NCI-H1694 treated with DMSO at 0.1 percent for 48 hours (cell line): ENCODE measurements around the gene JUN.

Source experiments
- DNase-seq: peaks from one replicate; lab custom pipeline; 2025; lab: John Stamatoyannopoulos, UW

The JUN gene

DNA sequence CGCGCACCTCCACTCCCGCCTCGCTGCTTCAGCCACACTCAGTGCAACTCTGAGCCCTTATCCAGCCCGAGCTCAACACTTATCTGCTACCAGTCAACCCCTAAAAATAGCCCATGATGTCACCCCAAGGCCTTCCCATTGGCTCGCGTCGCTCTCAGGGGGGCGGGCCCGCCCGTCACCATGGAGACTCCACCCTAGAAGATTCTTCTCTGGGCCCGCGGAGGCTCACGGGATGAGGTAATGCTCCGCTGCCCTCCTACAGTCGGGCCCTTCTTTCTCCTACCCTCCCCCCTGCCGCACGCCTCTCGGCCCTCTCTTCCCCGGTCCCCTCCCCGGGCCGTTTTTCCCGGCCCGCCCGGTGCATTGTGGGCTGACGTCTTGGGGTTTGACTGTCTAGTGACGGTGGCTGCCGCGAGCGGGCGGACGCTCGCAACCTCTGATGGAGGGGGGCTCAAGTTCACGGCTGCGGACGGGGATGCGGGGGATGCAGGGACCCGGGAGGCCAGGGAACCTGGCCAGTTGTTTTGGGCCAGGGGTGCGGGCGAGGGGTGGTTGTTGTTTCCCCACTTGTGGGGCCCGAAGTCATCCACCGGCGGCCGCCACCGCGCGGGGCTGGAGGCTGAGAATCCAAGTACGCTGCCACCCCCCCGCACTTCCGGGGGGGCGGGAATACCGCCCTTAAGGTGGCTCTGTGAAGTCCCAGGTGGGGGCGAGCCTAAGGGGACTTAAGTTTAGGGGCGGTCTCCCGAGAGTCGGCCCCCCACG is at the start of gene JUN:
TSS of gene JUN (minus strand) at position 55 of the 765 bp plus-strand sequence. CDS start 977 bp downstream, outside the sequence.
- DNase-seq = peak; percentile 99

DNA sequence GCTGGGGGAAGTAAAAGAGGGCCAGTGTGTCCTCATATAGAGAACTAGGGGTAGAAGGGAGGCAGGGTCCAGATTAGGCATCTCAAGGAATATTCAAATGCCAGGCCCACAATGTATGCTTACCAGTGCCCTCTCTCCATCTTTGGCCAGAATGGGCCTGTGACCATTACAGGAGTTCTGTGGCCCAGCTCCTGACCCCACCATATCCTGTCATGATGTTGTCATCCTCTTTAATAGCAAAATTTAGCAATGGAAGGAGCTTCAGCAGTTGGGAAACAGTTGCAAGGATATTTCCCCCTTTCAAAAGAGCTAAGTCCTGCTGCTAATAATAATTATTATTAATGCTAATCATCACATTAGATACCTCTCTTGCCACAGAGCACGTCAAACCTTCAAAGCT is 49.3 kb upstream of the JUN start:
- DNase-seq = no peak

DNA sequence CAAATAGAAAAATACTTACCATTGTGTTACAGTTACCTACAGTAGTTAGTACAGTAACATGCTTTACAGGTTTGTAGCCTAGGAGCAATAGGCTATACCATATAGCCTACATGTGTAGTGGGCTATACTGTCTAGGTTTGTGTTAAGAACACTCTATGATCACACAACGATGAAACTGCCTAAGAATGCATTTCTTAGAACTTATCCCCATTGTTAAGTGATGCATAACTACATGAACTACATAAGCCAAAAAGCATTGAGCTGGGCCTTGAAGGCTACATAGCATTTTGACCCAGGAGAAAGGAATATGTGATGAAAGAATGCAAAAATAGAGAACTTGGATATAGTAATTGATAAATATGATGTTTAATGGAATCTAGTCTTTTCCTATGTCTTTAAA is 46.4 kb upstream of the JUN start:
- DNase-seq = no peak

DNA sequence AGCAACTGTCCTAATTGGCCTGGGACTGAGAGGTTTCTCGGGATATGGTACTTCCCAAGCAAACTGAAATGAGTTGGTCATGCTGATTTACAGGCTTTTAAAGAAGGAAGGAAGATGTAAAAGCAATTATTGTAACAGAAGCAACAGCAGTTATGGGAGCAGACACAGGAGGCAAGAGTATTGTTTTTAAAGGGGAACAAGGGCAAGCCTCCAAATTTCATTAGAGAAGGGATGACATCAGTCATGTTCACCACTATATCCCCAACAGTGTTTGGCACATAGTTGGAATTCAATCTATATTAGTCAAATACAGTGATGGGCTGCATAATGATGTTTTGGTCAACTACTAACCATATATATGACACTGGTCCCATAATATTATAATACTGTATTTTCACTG is 46.0 kb upstream of the JUN start:
- DNase-seq = no peak

DNA sequence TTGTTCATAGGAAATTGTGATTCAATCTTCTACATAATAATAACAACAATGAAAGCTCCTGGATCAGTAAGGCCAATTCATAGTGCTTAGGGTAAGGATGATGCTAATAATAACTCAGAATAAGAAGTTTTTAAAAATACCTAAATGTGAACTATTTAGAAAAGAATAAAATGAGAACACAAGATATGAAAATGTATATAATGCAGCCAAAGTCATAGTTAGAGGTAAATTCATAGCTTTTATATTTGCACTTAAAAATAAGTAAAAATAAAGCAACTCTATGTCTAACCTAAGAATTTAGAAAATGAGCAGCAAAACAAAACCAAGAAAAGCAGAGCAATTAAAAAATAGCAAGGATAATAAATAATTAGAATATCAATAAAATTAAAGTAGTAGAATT is 43.5 kb upstream of the JUN start:
- no peak for DNase-seq

DNA sequence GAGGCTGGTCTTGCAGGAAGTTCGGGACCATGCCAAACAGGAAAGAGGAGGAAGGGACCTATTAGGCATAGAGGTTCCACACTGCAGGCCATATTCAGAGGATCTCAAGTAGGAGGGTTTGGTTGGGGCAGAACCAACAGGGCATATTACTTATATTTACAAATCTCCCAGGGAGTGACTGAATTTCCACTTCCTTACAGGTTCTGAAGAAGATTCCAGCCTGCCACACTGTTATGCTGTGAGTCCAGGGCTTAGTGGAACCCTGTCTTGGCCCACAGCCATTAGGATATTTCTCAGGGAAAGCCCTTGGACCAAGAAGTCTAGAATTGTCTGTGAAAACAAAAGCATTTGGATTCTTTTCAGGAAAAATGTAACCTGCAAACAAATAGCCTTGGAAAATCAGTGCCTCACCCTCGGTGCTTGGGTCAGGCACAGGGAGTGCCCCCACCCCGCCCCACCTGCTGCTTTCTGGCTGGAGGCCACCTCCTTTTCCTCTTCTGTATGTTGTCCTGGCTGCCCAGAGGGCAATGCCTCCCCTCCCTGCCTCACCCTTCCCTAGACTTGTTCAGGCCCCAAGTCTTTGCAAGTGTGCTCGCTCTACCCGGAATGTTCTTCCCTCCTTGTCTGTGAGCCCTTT is 41.0 kb upstream of the JUN start:
- no peak for DNase-seq

DNA sequence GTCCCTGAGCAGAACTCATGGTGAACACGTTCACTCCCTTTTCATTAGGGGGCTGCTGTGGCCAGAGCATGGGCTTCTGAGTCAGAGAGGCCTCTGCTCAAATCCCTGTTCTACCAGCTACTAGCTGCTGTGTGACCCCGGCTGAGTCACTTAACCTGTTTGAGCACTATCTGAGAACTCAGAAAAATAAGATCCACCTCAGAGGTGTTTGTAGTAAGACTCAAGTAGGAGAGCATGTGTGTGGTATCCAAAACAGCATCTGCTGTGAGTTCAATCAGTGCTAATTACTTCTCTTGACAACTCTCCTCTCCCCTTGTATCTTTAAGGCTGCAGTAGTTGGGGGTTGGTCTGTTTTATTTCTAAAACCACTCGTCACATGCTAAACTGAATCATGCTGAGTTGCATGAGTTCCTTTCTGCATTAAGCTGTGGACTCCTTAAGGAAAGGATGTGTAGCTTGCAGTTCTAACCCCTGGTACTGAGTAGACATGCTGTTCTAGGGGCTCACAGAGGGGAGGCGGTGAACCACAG is 39.7 kb upstream of the JUN start:
- DNase-seq = no peak

DNA sequence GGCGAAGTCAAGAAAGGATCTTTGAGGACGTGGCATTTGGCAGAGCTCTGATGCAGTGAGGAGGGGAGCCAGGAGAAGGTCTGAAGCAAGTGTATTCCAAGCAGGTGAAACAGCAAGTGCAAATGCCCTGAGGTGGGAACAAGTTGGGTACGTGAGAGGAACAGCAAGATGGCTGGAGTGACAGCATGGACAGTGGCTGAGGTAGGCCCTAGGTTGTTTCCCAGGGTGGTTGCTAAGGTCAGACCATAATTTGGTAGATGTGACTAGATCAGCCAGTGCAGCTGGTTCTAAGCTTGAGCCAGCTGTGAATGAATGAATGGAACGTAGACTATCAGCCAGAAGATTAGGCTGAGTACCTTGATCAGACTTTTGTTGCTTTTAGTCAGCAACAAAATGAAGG is 37.5 kb upstream of the JUN start:
- no peak for DNase-seq

DNA sequence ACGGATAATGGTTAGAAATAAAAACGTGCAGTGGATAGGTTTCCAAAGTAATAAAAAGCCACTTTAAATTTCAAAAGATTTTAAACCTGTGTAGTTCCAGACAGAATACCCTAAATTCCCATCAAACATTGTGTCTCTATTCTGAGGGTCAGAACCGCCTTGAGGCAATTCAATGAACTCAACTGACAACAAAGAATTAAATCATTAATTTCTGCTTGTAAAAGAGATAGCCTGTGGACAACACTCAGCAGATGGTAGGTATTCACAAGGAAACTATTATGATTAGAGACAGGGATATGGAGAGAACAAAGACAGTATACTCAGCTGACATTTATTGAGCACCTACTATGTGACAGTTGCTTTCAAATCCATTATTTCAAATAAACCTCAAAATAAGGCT is 35.1 kb upstream of the JUN start:
- DNase-seq = no peak

DNA sequence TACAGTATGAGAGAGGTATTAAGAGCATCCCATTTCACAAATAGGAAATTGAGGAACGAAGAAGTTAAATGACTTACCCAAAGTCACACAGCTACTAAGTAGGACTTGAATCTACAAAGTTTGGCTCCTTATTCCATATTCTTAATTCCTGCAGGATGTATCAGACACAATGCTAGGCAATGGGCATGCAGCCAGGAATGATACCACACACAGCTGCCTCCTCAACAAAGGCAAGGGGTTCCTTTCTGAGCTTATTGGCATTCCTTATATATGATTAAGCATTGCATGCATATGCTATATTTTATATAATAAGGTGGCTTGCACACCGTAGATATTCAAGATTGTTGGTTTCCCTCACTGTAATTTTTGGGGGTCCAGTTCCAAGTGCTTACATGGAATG is 34.2 kb upstream of the JUN start:
- peak; percentile 16 for DNase-seq

DNA sequence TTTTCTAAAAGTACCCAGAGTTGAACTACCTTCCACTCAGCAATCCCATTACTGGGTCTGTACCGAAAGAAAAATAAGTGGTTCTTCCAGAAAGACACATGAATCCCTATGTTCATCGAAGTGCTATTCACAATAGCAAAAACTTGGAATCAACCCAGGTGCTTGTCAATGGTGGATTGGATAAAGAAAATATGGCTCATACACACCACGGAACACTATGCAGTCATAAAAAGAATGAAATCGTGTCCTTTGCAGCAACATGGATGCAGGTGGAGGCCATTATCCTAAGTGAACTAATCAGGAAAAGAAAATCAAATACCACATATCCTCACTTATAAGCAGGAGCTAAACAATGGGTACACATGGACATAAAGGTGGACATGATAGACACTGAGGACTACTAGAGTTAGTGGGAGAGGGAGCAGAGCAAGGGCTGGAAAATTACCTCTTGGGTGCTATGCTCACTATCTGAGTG is 32.9 kb upstream of the JUN start:
- DNase-seq = peak; percentile 21

DNA sequence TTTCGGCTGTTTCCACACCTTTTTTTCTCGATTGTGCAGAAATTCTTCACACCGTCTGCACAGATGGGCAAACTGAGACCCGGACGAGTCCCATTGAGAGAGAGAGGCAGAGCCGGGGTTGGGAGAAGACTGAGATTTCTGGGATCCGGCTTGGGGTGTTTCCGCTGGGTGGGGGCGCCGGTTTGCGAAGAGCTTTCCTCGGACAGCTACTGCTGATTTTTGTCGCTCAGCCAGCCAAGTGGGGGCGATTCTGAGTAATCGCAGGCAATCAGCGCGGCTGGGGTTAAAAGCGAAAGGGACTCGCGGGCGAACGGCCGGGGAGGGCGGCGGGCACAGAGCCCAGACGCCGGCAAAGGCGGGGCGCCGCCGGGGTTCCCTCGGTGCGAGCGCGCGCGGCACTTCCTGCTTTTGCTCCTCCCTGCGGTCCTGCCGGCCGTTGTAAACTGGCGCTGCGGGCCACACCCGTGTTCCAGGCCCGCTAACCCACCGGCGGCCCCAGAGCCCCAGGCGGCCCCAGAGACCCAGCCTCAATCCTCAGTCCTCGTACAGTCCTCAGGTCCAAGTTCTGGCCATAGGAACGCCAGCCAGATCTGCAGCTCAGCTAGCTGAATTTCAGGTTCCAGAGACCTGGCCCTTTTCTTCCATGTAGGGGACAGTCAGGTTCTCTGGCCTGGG is 32.4 kb upstream of the JUN start:
- peak; percentile 63 for DNase-seq

DNA sequence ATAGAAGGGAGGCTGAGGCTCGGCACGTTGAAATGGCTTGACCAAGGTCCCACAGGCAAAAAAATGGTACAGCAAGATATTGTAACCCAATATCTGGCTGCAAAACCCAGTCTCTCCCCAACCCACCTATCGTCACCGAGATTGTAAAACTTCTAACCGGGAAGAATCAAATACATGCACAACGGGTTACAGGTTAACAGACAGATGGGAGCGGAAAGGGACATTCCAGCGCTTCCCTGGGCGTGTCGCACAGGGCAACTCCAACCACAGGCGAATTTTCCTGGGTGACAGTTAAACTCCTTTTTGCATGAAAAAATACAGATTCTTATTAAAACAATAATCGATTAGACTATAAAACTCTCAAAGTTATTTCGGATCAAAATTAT is 31.8 kb upstream of the JUN start:
- no peak for DNase-seq

DNA sequence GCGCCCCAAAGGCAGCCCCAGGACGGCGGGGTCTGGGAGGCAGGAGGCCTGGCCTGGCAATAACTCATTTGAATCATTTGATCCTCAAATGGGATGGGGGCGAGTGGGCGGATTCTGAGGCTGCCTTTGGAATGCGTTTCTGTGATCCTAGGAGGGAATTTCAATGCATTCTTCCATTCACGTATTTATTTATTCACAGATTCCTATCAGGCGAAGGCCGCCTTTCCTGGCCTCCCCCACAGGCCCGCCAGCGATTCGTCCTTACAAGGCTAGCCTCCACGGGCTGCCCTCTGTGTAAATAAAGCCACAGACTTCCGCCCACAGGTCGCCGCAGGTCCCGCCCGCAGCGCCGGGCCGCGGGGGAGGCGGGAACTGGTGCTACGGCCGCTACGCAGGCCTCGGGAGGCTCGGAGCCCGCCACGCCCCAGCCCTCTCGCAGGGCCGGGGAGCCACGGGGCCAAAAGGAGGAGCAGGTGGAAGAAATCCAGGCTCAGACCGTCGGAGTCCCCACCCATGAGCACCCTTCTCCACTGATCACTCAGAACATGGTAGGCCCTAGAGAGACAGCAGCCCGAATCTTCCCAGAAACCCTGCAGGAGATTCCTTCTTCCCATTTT is 31.3 kb upstream of the JUN start:
- no peak for DNase-seq

DNA sequence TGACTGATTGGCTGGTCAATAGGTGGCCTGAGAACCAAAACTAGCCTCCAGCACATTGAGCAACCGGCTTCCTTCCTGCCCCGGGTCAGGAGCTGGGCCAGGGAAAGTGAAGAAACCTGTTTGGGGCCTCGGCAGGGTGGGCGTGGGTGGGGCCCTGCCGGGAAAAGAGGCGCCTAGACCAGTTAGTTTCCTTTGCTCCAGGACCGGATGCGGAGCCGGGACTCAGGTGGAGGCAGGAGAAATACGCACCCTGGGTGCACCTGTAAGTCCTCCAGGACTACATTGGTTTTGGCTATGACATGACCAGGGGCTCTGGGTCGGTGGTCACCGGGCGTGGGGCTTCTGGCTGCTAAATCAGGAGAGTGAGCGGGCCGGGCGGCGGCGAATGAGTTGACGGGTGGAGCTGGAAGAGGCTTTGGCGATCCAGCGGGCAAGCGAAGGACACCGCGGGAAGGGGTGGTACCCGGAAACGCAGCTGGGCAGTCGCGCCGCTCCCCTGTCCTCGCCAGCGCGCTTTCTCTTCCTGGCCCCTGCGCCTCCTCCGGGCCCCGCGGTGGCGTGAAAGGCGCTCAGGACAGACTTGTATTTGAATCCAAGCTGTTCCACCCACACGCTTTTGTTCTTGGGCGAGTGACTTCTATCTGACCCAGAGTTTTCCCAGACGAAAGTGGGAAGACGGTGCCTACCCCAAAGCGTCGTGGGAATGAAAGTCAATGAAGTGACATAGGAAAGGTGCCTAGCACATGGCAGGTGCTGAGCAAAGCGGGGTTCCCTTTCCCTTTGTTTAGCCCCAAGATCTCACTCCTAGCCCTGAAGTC is 30.6 kb upstream of the JUN start:
- no peak for DNase-seq

DNA sequence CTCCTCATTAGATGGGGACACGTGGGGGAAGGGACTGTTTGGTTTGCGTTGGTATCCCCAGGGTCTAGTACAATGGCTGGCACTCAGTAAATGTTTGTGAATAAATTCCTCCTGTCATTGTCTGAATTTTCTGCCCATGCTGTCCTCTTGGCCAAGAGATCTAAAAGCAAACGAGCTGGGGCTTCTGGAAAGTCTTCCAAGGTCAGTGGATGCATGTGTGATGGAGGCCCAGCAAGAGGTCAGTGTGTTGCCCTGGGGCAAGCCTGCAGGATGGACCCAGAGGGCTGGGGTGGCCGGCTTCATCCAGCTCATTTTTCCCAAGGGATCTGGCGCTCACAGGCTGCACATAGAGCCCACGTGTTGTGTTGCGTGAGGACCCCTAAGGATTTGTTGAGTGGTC is 30.0 kb upstream of the JUN start:
- no peak for DNase-seq

DNA sequence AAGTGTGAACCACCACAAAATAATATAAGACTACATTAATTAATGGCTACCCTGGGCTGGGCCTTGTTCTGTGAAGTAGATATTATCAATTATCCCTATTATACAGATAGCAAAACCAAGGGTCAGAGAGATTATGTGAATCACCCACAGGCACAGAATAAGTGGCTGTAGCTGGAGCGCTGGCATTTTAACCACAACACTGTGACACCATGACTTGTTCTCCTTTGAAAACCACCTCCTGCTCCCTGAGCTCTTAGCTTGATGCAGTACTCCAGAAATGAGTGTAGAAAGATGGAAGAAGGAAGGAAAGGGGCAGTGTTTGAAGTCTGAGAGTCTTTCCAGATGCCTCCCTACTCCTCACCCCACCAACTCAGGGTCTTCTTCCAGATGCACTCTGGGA is 29.5 kb upstream of the JUN start:
- DNase-seq = no peak

DNA sequence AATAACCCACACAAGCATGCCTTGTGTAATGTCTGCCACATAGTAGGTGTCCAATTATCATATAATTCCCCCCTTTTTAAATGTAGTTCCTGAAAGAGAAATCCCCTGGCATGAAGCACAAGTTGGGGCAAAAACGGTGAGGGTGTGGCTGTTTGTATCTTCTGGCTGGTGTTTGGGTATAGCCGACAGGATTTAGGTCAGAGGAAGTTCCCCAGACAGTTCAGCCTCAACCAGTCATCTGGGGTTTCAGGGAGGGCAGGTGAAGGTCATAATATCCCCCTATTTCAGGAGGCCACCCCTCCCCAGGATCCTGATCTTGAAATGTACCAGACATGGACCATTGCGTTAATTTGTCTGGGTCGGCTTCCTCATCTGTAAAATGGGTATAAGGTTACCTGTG is 29.1 kb upstream of the JUN start:
- no peak for DNase-seq

DNA sequence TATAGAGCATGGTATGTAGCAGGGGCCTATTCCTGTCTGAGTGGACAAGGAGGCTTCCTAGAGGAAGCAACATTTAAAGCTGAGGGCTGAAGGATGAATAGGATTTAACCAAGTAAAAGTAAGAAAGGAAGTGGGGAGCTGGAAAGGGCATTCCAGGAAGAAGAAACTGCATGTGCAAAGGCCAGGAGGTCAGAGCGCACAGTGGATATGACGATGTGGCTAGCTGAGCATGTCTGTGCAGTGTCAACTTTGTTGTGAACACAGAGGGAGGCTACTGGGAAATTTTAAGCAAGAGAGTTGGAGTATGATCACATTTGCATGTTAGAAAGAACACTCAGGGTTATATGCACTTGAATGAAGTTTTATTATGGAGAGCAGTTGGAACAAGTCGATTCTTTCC is 28.6 kb upstream of the JUN start:
- DNase-seq = no peak

DNA sequence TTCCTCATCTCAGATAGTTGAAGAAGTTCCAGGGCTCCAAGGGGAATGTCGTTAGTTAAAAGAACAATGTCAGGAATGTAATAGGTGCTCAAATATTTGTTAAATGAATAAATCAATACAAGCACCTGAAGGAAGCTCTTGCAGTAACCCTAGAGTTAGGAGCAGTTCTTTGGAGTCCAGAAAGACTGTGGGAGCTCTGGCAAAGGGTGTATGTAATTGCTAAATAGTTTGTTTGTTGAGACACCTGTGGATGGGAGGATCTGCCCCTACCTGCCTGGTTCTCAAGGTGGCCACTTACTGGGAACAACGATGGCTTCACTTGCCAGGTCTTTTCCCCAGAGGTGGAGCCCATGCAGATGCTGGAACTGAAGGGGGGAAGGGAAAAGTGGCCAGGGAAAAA is 27.5 kb upstream of the JUN start:
- DNase-seq = no peak

DNA sequence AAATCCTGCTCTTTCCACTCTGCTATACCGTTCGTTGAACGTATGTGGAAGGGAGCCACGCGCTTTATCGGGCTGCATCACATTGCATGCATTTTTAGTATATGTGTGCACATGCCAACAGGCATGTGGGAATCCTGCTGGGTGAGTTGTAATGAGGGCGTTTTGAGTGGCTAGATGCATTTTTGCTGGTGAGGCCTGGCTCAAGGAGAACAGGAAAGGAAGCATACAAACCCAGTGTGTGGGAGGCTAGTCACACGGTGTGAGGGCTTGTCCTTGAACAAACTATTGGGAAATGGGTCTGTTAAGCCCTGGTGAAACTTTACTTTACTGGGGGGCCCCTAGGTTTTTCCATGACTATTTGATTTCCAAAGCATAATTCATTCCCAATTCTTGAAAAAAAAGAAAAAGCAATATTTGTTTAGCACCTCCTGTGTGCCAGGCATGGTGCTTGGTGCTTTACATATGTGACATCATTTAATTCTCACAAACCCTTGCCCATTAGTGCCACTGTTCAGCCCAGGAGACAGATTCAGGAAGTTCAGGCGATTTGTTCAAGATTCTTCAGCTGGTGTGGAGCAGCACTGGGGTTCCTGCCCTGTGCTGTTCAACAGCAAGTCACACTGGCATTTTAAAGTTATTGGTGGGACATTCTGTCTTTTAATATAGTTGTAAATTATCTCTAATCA is 25.6 kb upstream of the JUN start:
- no peak for DNase-seq
